ENCODE data around the gene ICA1.

GRCh38 chr7:8209353-8209752 is 52.6 kb downstream of the ICA1 start:
- TF ChIP-seq, protein P1, sequence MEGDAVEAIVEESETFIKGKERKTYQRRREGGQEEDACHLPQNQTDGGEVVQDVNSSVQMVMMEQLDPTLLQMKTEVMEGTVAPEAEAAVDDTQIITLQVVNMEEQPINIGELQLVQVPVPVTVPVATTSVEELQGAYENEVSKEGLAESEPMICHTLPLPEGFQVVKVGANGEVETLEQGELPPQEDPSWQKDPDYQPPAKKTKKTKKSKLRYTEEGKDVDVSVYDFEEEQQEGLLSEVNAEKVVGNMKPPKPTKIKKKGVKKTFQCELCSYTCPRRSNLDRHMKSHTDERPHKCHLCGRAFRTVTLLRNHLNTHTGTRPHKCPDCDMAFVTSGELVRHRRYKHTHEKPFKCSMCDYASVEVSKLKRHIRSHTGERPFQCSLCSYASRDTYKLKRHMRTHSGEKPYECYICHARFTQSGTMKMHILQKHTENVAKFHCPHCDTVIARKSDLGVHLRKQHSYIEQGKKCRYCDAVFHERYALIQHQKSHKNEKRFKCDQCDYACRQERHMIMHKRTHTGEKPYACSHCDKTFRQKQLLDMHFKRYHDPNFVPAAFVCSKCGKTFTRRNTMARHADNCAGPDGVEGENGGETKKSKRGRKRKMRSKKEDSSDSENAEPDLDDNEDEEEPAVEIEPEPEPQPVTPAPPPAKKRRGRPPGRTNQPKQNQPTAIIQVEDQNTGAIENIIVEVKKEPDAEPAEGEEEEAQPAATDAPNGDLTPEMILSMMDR (conservative IDR thresholded peaks at IDR 0.05; ENCODE audit: low read length) = no peak
- no peak for TF ChIP-seq EZH2phosphoT487 (IDR thresholded peaks at IDR 0.05; ENCODE audit: borderline replicate concordance)
